ENCODE measurements around the gene RARB.

DNA sequence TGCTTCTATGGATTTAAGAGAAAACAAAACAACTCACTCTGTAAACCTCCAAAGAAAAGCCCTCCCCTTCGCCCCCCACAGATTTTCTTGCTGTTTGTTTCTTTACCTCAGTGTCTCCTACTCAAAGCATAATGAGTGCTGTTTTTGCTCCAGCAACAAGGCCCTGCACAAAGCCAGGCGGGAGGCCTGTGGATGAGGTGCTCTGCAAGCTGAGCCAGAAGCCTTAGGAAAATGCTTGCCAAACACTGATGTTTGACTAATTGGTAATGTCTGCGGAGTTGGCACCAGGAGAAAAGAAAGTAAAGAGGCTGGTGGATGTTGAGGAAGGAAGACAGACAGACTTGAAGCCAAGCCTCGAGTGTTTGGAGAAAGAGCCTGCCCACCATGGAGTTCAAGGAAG, 99.7 kb downstream of the RARB start:
- TF ChIP-seq, protein P1, sequence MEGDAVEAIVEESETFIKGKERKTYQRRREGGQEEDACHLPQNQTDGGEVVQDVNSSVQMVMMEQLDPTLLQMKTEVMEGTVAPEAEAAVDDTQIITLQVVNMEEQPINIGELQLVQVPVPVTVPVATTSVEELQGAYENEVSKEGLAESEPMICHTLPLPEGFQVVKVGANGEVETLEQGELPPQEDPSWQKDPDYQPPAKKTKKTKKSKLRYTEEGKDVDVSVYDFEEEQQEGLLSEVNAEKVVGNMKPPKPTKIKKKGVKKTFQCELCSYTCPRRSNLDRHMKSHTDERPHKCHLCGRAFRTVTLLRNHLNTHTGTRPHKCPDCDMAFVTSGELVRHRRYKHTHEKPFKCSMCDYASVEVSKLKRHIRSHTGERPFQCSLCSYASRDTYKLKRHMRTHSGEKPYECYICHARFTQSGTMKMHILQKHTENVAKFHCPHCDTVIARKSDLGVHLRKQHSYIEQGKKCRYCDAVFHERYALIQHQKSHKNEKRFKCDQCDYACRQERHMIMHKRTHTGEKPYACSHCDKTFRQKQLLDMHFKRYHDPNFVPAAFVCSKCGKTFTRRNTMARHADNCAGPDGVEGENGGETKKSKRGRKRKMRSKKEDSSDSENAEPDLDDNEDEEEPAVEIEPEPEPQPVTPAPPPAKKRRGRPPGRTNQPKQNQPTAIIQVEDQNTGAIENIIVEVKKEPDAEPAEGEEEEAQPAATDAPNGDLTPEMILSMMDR (conservative IDR thresholded peaks at IDR 0.05; ENCODE audit: low read depth, low read length), result no peak
- TF ChIP-seq EZH2 (IDR thresholded peaks at IDR 0.05; ENCODE audit: low read length, unreplicated experiment), result no peak

All from PC-3 (cell line).